HepG2 (cell line): ENCODE data around the gene CPHXL2. TPM values are rescaled to one million over a fixed set of nuclear protein-coding genes. Genes with fewer than 3 reads are reported as not detected.

Experiments
- ATAC-seq: fragments of 200-7000 bp; cut with Tn5 transposase; 3 replicates; pipeline ENCODE4 v1.9.1; 2020; ENCODE audit warnings: mild to moderate bottlenecking, moderate library complexity
- BruUV-seq: library from RNA; stranded (reverse); fragments of 400-500 nt; replicated peaks from 2 replicates; lab custom pipeline; 2021; lab: Mats Ljungman, UMichigan
- CTCF ChIA-PET: fragments of 300-600 bp; formaldehyde crosslinking; extraction: SDS; loops from one replicate; lab custom pipeline; 2021; ENCODE audit warnings: low total read pairs, inconsistent platforms, low intra/inter-chr PET ratio; lab: Yijun Ruan, JAX
- POLR2A ChIA-PET: fragments of 350-600 bp; sonication (Branson Sonifier 250); formaldehyde crosslinking; loops from one replicate; lab custom pipeline; 2020; ENCODE audit warnings: antibody characterized with exemption, inconsistent platforms; lab: Yijun Ruan, JAX
- DNase-seq: peaks from one replicate; pipeline ENCODE4 v3.0.0-alpha.2; 2015; ENCODE audit warnings: low spot score
- FAIRE-seq: peaks from 3 replicates; lab custom pipeline; 2011; peaks lifted over from hg19 to GRCh38; lab: Jason Lieb, UNC
- H2AFZ ChIP-seq: one replicate; pipeline ENCODE4 v1.6.1; 2011; ENCODE audit warnings: low read length, inconsistent platforms
- H3K27ac ChIP-seq: fragments of 300-600 bp; 3 replicates; pipeline ENCODE4 v1.8.0; 2011; ENCODE audit warnings: mixed run types, mild to moderate bottlenecking, mixed read lengths, low read length, inconsistent platforms; ENCODE audit not compliant: insufficient read depth; ENCODE audit errors: extremely low read length
- H3K27me3 ChIP-seq, 2 experiments: fragments of 200-600 bp in 1 of 2; 2 replicates in 1 of 2; 3 replicates in 1 of 2; pipeline versions ENCODE4 v1.6.0 to v1.8.0; 2011; ENCODE audit warnings: low read length in 2 of 2, mild to moderate bottlenecking in 2 of 2, moderate library complexity in 2 of 2, inconsistent platforms in 1 of 2; ENCODE audit not compliant: insufficient read depth in 2 of 2, control insufficient read depth in 1 of 2
- H3K36me3 ChIP-seq, 2 experiments: fragments of 200-600 bp in 1 of 2; replicated peaks in 1 of 2; 2 replicates in 1 of 2; 3 replicates in 1 of 2; pipeline versions ENCODE4 v1.5.1 to v1.8.0; 2011; ENCODE audit warnings: low read length in 2 of 2, inconsistent platforms in 1 of 2; ENCODE audit not compliant: insufficient read depth in 2 of 2, control insufficient read depth in 1 of 2
- H3K4me1 ChIP-seq: 2 replicates; pipeline ENCODE4 v1.5.1; 2012; ENCODE audit warnings: low read length, inconsistent platforms; ENCODE audit not compliant: insufficient read depth
- H3K4me2 ChIP-seq: 2 replicates; pipeline ENCODE4 v1.6.0; 2011; ENCODE audit warnings: low read depth, low read length, inconsistent platforms
- H3K4me3 ChIP-seq, 3 experiments: fragments of 200-600 bp in 1 of 3; sonication (generic), shearing (Covaris generic) in 1 of 3; replicated peaks in 1 of 3; 2 replicates each; pipeline ENCODE4 v1.5.1; 2011 to 2016; ENCODE audit warnings: low read length in 3 of 3, inconsistent platforms in 2 of 3, low read depth in 2 of 3, mild to moderate bottlenecking in 2 of 3, control low read depth in 1 of 3, mixed read lengths in 1 of 3; ENCODE audit not compliant: insufficient read depth in 1 of 3
- H3K79me2 ChIP-seq: one replicate; pipeline ENCODE4 v1.6.1; 2011; ENCODE audit warnings: low read length, inconsistent platforms; ENCODE audit not compliant: insufficient read depth
- H3K9ac ChIP-seq: 2 replicates; pipeline ENCODE4 v1.6.0; 2011; ENCODE audit warnings: mild to moderate bottlenecking, low read depth, low read length, inconsistent platforms; ENCODE audit not compliant: insufficient read depth
- H3K9me3 ChIP-seq: 2 replicates; pipeline ENCODE4 v1.5.1; 2012; ENCODE audit warnings: mild to moderate bottlenecking, low read length
- H4K20me1 ChIP-seq: 2 replicates; pipeline ENCODE4 v1.6.0; 2011; ENCODE audit warnings: inconsistent platforms, mild to moderate bottlenecking, low read length, moderate library complexity; ENCODE audit not compliant: insufficient read depth
- BHLHE40 ChIP-seq: IDR thresholded peaks from 2 replicates; pipeline ENCODE4 v1.6.1; 2011; ENCODE audit warnings: low read length, improper control_type of control experiment
- DNMT1 ChIP-seq: sonication (generic); formaldehyde crosslinking; IDR thresholded peaks from 2 replicates; pipeline ENCODE4 v1.5.1; 2020; ENCODE audit warnings: mild to moderate bottlenecking, missing genetic modification reagents
- E2F2 ChIP-seq: sonication (generic); formaldehyde crosslinking; IDR thresholded peaks from 2 replicates; pipeline ENCODE4 v1.4.0; 2020; ENCODE audit warnings: missing genetic modification reagents, borderline replicate concordance
- GABPA ChIP-seq, 2 experiments: IDR thresholded peaks; 2 replicates each; pipeline ENCODE4 v1.6.1; 2011 to 2016; ENCODE audit warnings: low read depth in 2 of 2, low read length in 1 of 2, missing biosample characterization in 1 of 2, missing genetic modification characterization in 1 of 2
- GATAD2A ChIP-seq: IDR thresholded peaks from 2 replicates; pipeline ENCODE4 v1.6.1; 2016
- GMEB1 ChIP-seq: sonication (generic); formaldehyde crosslinking; IDR thresholded peaks from 2 replicates; pipeline ENCODE4 v1.5.1; 2020; ENCODE audit warnings: missing genetic modification reagents, mild to moderate bottlenecking, borderline replicate concordance
- IKZF1 ChIP-seq: fragments of 450-650 bp; IDR thresholded peaks from 2 replicates; pipeline ENCODE4 v1.7.1; 2016
- JUNB ChIP-seq: sonication (generic); formaldehyde crosslinking; IDR thresholded peaks from 2 replicates; pipeline ENCODE4 v1.8.0; 2022; ENCODE audit warnings: missing genetic modification reagents, mild to moderate bottlenecking, borderline replicate concordance
- KMT2B ChIP-seq: IDR thresholded peaks from 2 replicates; pipeline ENCODE4 v1.6.1; 2016; ENCODE audit warnings: missing genetic modification reagents, missing compliant biosample characterization
- POLR2G ChIP-seq: fragments of 200-400 bp; formaldehyde crosslinking; IDR thresholded peaks from 2 replicates; pipeline ENCODE4 v1.6.1; 2018; ENCODE audit warnings: mild to moderate bottlenecking, low read depth, low read length, moderate library complexity
- SAFB2 ChIP-seq: sonication (generic); formaldehyde crosslinking; IDR thresholded peaks from 2 replicates; pipeline ENCODE4 v1.5.1; 2020; ENCODE audit warnings: missing genetic modification reagents, low read depth, mild to moderate bottlenecking, borderline replicate concordance
- SALL2 ChIP-seq: sonication (generic); formaldehyde crosslinking; IDR thresholded peaks from 2 replicates; pipeline ENCODE4 v1.8.1; 2023; ENCODE audit warnings: mild to moderate bottlenecking, missing genetic modification reagents, inconsistent platforms
- TBX2 ChIP-seq: sonication (generic); formaldehyde crosslinking; IDR thresholded peaks from 2 replicates; pipeline ENCODE4 v1.5.0; 2020; ENCODE audit warnings: missing genetic modification reagents, mild to moderate bottlenecking, borderline replicate concordance
- TCF7L2 ChIP-seq: IDR thresholded peaks from 2 replicates; pipeline ENCODE4 v1.6.1; 2011; ENCODE audit warnings: mild to moderate bottlenecking, low read depth, low read length, moderate library complexity
- U2AF1 ChIP-seq: fragments of 200-400 bp; formaldehyde crosslinking; optimal IDR thresholded peaks from 2 replicates; pipeline ENCODE3; 2017; ENCODE audit warnings: mild to moderate bottlenecking, low read depth, low read length
- ZMYM3 ChIP-seq: sonication (generic); formaldehyde crosslinking; IDR thresholded peaks from 2 replicates; pipeline ENCODE4 v1.5.1; 2020; ENCODE audit warnings: mild to moderate bottlenecking, missing genetic modification reagents
- ZNF138 ChIP-seq: sonication (generic); formaldehyde crosslinking; IDR thresholded peaks from 2 replicates; pipeline ENCODE4 v1.5.0; 2020; ENCODE audit warnings: mild to moderate bottlenecking, low read depth, missing genetic modification reagents
- ZNF782 ChIP-seq: sonication (generic); formaldehyde crosslinking; IDR thresholded peaks from 2 replicates; pipeline ENCODE4 v1.4.0; 2020; ENCODE audit warnings: missing genetic modification reagents, mild to moderate bottlenecking, borderline replicate concordance
- ZSCAN12 ChIP-seq: sonication (generic); formaldehyde crosslinking; IDR thresholded peaks from 2 replicates; pipeline ENCODE4 v1.9.0; 2021; ENCODE audit warnings: mild to moderate bottlenecking, missing genetic modification reagents
- WGBS: methylation state at CpG from one replicate; pipeline ENCODE4 v1.1.6; 2017; ENCODE audit warnings: low lambda C conversion rate; 5-methylcytosine and 5-hydroxymethylcytosine counted together
- in situ Hi-C: cut with HindIII; loops from 2 replicates; pipeline ENCODE4 v1.10.0; 2017; ENCODE audit warnings: low pct_unique_long_range_greater_than_20kb; ENCODE audit not compliant: extremely low pct_ligation_motif_present
- intact Hi-C: fragments of 100-400 bp; cut with micrococcal nuclease; formaldehyde crosslinking; loops from one replicate; pipeline ENCODE4 v1.10.0; 2022; ENCODE audit not compliant: unreplicated experiment
- polyA plus RNA-seq, 8 experiments: library from polyadenylated mRNA; depleted of rRNA in 3 of 8; stranded (reverse) in 7 of 8; unstranded in 1 of 8; fragments of >200 nt; fragmentation: Illumina TruSeq in 4 of 8; extraction: Trizol in 4 of 8; gene quantifications; 2 replicates each; pipeline versions ENCODE4 v1.2.1 to v1.2.3, GENCODE V29; 2011 to 2016; ENCODE audit warnings: low read depth in 4 of 8, missing spikeins in 1 of 8, mixed read lengths in 1 of 8; ENCODE audit not compliant: insufficient read depth in 1 of 8
- total RNA-seq, 5 experiments: library from RNA; depleted of rRNA; stranded (reverse); fragments of >200 nt; fragmentation: Illumina TruSeq; extraction: Trizol; gene quantifications; 2 replicates each; pipeline ENCODE4 v1.2.3, GENCODE V29; 2016; ENCODE audit warnings: low read depth in 1 of 5

Gene CPHXL2
- total and polyA plus RNA-seq, 2 of the 13 experiments (the other 11 are each of a cell fraction or from before 2014, with no cell fraction given): not detected

- ChIA-PET CTCF (no interaction called here), POLR2A (no interaction called here)
- 68% methylated on average over 5 of the region's 5 CpGs for WGBS
- DNase-seq: no peak
- in situ Hi-C loops: no loop called here
- peaks cover 21% of the 10 kb centered on the region for H3K4me1 ChIP-seq
- no peaks in the 10 kb centered on the region for H4K20me1 ChIP-seq
- TF ChIP-seq GABPA (IDR thresholded peaks at IDR 0.05; ENCODE audit: low read depth, low read length) (no peak), GABPA (CRISPR knock-in tag; IDR thresholded peaks at IDR 0.05; ENCODE audit: low read depth) (no peak), JUNB (CRISPR knock-in tag) (no peak), BHLHE40 (no peak), SALL2 (CRISPR knock-in tag) (no peak), KMT2B (no peak), GMEB1 (no peak), TCF7L2 (no peak), IKZF1 (no peak)
- H3K79me2 ChIP-seq: no peaks in the 10 kb centered on the region
- no peaks in the 10 kb centered on the region for H3K9me3 ChIP-seq
- no peak within 1 kb of the TSS for H3K27ac ChIP-seq
- no peak within 1 kb of the TSS for H3K9ac ChIP-seq
- no peaks in the 10 kb centered on the region for H3K27me3 ChIP-seq
- BruUV-seq: no TSS peak
- ATAC-seq: no peak
- no peak within 1 kb of the TSS for H2AFZ ChIP-seq
- H3K4me3 ChIP-seq: no peak within 1 kb of the TSS
- intact Hi-C loops: no loop called here
- no peaks in the 10 kb centered on the region for H3K36me3 ChIP-seq
- peak within 1 kb of the TSS; percentile 39 for H3K4me2 ChIP-seq
- FAIRE-seq: no peak
These were observed 49.6 kb upstream of the CPHXL2 start, which contains the start of gene CPHXL for GRCh38 chr16:75726390-75726789. Gene CPHXL (minus strand): TSS chr16:75726490. CDS start chr16:75726442, 48 bp downstream.

GRCh38 chr16:75718452-75718851, 41.6 kb upstream of the CPHXL2 start:
- in situ Hi-C loops: no loop called here
- CTCF ChIA-PET: no interaction called here
- TF ChIP-seq E2F2 (CRISPR knock-in tag): no peak
- TF ChIP-seq ZNF782: no peak
- TF ChIP-seq ZNF138 (CRISPR knock-in tag): no peak
- no peak for TF ChIP-seq DNMT1
- no peak for TF ChIP-seq U2AF1
- TF ChIP-seq GATAD2A (CRISPR knock-in tag): no peak
- TF ChIP-seq SAFB2 (CRISPR knock-in tag): no peak
- TF ChIP-seq ZMYM3 (CRISPR knock-in tag): no peak
- no peak for TF ChIP-seq TBX2 (CRISPR knock-in tag)
- no peak for TF ChIP-seq ZSCAN12 (CRISPR knock-in tag)
- no peak for TF ChIP-seq POLR2G

More at GRCh38 chr16:75718452-75718851, 41.6 kb upstream of the CPHXL2 start:
- no peak overlapping the region for H2AFZ ChIP-seq
- H3K4me3 ChIP-seq: no peak overlapping the region
- H3K27me3 ChIP-seq: peaks cover 0 to 3% of the 10 kb centered on the region in 2 experiments; a peak in 2 of 5 replicates
- 5% methylated on average over 4 of the region's 4 CpGs for WGBS
- no peaks in the 10 kb centered on the region for H4K20me1 ChIP-seq
- FAIRE-seq (no peak), ATAC-seq (no peak), DNase-seq (no peak)
- no peak overlapping the region for H3K27ac ChIP-seq
- H3K4me2 ChIP-seq: no peak overlapping the region
- no peaks in the 10 kb centered on the region for H3K4me1 ChIP-seq
- POLR2A ChIA-PET: no interaction called here
- no TSS peak for BruUV-seq
- no peaks in the 10 kb centered on the region for H3K79me2 ChIP-seq
- no peaks in the 10 kb centered on the region for H3K36me3 ChIP-seq
- intact Hi-C loops: no loop called here
- H3K9ac ChIP-seq: no peak overlapping the region
- no peaks in the 10 kb centered on the region for H3K9me3 ChIP-seq
